ENCODE data around the gene ERCC4. TPM values are rescaled to one million over a fixed set of nuclear protein-coding genes. Genes with fewer than 3 reads are reported as not detected.

Gene ERCC4
- total RNA-seq, 1 donor from 2014 or later, result 16.4 TPM

- TF ChIP-seq CTCF (IDR thresholded peaks at IDR 0.05; ENCODE audit: unreplicated experiment), result no peak
- no peak overlapping the region for H3K27ac Mint-ChIP-seq
- H3K4me3 Mint-ChIP-seq, result no peak overlapping the region
- no peaks in the 10 kb centered on the region for H3K36me3 Mint-ChIP-seq
- DNase-seq (ENCODE audit: low spot score in 2 of 2, unreplicated experiment in 2 of 2), result no peak
- peaks cover 12% of the 10 kb centered on the region for H3K9me3 Mint-ChIP-seq
- no peaks in the 10 kb centered on the region for H3K4me1 Mint-ChIP-seq
- peaks cover 21% of the 10 kb centered on the region for H3K27me3 Mint-ChIP-seq (ENCODE audit: low read depth)
Observed at GRCh38 chr16:13969711-13970110, 49.8 kb downstream of the ERCC4 start.

- no peak overlapping the region for H3K27ac Mint-ChIP-seq
- H3K4me3 Mint-ChIP-seq, result no peak overlapping the region
- H3K4me1 Mint-ChIP-seq, result no peaks in the 10 kb centered on the region
- DNase-seq (ENCODE audit: low spot score in 2 of 2, unreplicated experiment in 2 of 2), result no peak
- no peak for TF ChIP-seq CTCF (IDR thresholded peaks at IDR 0.05; ENCODE audit: unreplicated experiment)
- no peaks in the 10 kb centered on the region for H3K36me3 Mint-ChIP-seq
- H3K27me3 Mint-ChIP-seq (ENCODE audit: low read depth), result peaks cover 9% of the 10 kb centered on the region
- peaks cover 12% of the 10 kb centered on the region for H3K9me3 Mint-ChIP-seq
Observed at GRCh38 chr16:13970708-13971422, 50.9 kb downstream of the ERCC4 start.

GRCh38 chr16:13973321-13974023 is 53.5 kb downstream of the ERCC4 start:
- Mint-ChIP-seq H3K4me3 (no peak overlapping the region), H3K27ac (no peak overlapping the region), H3K4me1 (no peaks in the 10 kb centered on the region), H3K36me3 (no peaks in the 10 kb centered on the region), H3K9me3 (peaks cover 5% of the 10 kb centered on the region), H3K27me3 (ENCODE audit: low read depth) (no peaks in the 10 kb centered on the region)
- DNase-seq (ENCODE audit: low spot score in 2 of 2, unreplicated experiment in 2 of 2), result no peak
- no peak for TF ChIP-seq CTCF (IDR thresholded peaks at IDR 0.05; ENCODE audit: unreplicated experiment)

- H3K4me1 Mint-ChIP-seq, result no peaks in the 10 kb centered on the region
- H3K27ac Mint-ChIP-seq, result no peak overlapping the region
- no peaks in the 10 kb centered on the region for H3K27me3 Mint-ChIP-seq (ENCODE audit: low read depth)
- peaks cover 7% of the 10 kb centered on the region for H3K36me3 Mint-ChIP-seq
- H3K4me3 Mint-ChIP-seq, result no peak overlapping the region
- DNase-seq (ENCODE audit: low spot score in 2 of 2, unreplicated experiment in 2 of 2), result no peak
- H3K9me3 Mint-ChIP-seq, result peaks cover 23% of the 10 kb centered on the region
- TF ChIP-seq CTCF (IDR thresholded peaks at IDR 0.05; ENCODE audit: unreplicated experiment), result no peak
Observed at GRCh38 chr16:13977177-13977576, 57.2 kb downstream of the ERCC4 start.

- Mint-ChIP-seq H3K9me3 (peaks cover 19% of the 10 kb centered on the region), H3K27me3 (ENCODE audit: low read depth) (no peaks in the 10 kb centered on the region), H3K4me3 (no peak overlapping the region), H3K36me3 (peaks cover 7% of the 10 kb centered on the region), H3K4me1 (peaks cover 9% of the 10 kb centered on the region), H3K27ac (no peak overlapping the region)
- TF ChIP-seq CTCF (IDR thresholded peaks at IDR 0.05; ENCODE audit: unreplicated experiment), result no peak
- no peak for DNase-seq (ENCODE audit: low spot score in 2 of 2, unreplicated experiment in 2 of 2)
Observed at GRCh38 chr16:13982451-13982850, 62.5 kb downstream of the ERCC4 start.

Data from mesothelial cell of epicardium (in vitro differentiated cells).